HG03469 (cell line): ENCODE data around the gene SHISAL1.

ENCODE experiments used
- ATAC-seq: cut with Tn5 transposase; IDR thresholded peaks from one replicate; pipeline ENCODE4 v1.9.1; 2021; ENCODE audit warnings: mild to moderate bottlenecking, moderate library complexity, moderate number of reproducible peaks; ENCODE audit not compliant: unreplicated experiment

Gene SHISAL1

GRCh38 chr22:44197271-44197670, 115.5 kb downstream of the SHISAL1 start:
- ATAC-seq = no peak

- ATAC-seq = no peak
Observed at GRCh38 chr22:44196731-44197131, 116.0 kb downstream of the SHISAL1 start.

DNA sequence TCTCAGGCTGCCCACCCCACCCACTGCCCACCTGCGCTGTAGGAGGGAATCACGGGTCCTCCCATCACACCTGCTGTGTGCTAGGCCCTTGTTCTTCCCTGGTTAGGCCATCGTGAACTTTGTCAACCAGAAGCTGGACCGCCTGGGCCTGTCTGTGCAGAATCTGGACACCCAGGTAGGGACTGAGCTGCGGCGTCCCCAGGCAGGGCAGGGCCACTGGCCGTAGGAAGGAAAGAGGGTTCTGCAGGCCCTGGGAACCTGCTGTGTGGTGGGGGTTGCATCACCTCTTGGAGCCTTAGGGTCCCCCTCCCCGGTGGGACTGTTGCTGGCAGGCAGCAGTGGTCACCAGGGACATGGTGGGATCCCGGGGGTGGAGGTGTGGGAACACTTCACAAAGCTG, 116.5 kb downstream of the SHISAL1 start:
- no peak for ATAC-seq

DNA sequence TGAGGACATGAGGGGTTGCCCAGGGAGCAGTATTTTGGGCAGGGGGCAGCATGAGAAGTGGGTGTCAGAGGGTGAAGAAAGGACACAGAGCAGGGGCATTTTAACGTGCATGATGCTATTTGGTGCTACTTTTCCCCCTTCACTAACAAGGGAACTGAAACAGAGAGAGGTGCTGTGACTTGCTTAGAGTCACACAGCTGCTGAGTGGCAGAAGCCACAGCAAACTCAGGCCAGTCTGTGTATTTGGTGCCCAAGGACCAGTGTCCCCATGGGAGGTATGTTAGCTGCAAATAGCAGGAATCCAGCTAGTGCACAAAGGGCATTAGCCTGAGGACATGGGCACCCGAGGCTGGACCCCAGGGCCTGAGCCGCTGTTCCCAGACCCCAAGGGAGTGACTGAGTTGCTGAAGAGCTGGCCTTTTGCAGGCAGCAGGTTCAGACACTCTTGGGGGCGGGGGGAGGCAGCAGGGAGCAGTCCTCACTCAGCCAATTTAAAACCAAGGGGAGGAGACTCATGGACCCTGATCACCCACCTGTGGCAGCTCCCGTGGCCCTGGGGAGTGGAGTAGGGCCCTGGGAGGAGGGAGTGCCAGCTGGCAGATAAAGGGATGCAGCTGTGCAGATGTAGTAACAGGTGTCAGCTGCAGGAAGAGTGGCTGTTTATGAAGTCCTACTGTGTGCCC, 117.4 kb downstream of the SHISAL1 start:
- no peak for ATAC-seq

- no peak for ATAC-seq
Observed at GRCh38 chr22:44194569-44194968, 118.2 kb downstream of the SHISAL1 start.
